HEK293 (cell line): Measurements from ENCODE around the gene RAP1A.

Experiments
- HOXD13 ChIP-seq: sonication (generic); formaldehyde crosslinking; IDR thresholded peaks from 2 replicates; pipeline ENCODE4 v1.8.0; 2022; ENCODE audit warnings: missing genetic modification reagents, borderline replicate concordance
- KLF7 ChIP-seq: fragments of 450-650 bp; formaldehyde crosslinking; IDR thresholded peaks from 2 replicates; pipeline ENCODE4 v1.5.1; 2016; ENCODE audit warnings: missing biosample characterization, missing genetic modification characterization, borderline replicate concordance
- ZNF274 ChIP-seq, 2 experiments: fragments of 200-500 bp in 1 of 2; fragments of 450-650 bp in 1 of 2; sonication (Bioruptor generic) in 1 of 2; formaldehyde crosslinking in 1 of 2; IDR thresholded peaks; 2 replicates each; pipeline versions ENCODE4 v1.5.1 to v1.6.1; 2014 to 2016; ENCODE audit warnings: borderline replicate concordance in 1 of 2, inconsistent platforms in 1 of 2, low read length in 1 of 2, missing biosample characterization in 1 of 2, missing genetic modification characterization in 1 of 2
- ZNF785 ChIP-seq: fragments of 450-650 bp; formaldehyde crosslinking; IDR thresholded peaks from 2 replicates; pipeline ENCODE4 v1.5.1; 2016; ENCODE audit warnings: missing biosample characterization, missing genetic modification characterization
- TF ChIP-seq, protein P1 (sequence below): fragments of 450-650 bp; formaldehyde crosslinking; IDR thresholded peaks from 2 replicates; pipeline ENCODE4 v1.5.1; 2016; ENCODE audit warnings: missing biosample characterization, missing genetic modification characterization
- TF ChIP-seq, protein P2 (sequence below): fragments of 450-650 bp; formaldehyde crosslinking; IDR thresholded peaks from 2 replicates; pipeline ENCODE4 v1.5.1; 2017; ENCODE audit warnings: missing biosample characterization, missing genetic modification characterization
- TF ChIP-seq, protein P3 (sequence below): fragments of 450-650 bp; formaldehyde crosslinking; IDR thresholded peaks from 2 replicates; pipeline ENCODE4 v1.5.1; 2016; ENCODE audit warnings: missing biosample characterization, missing genetic modification characterization
- TF ChIP-seq, protein P4 (sequence below): fragments of 450-650 bp; formaldehyde crosslinking; IDR thresholded peaks from 2 replicates; pipeline ENCODE4 v1.5.1; 2017; ENCODE audit warnings: missing biosample characterization, missing genetic modification characterization

DNA sequence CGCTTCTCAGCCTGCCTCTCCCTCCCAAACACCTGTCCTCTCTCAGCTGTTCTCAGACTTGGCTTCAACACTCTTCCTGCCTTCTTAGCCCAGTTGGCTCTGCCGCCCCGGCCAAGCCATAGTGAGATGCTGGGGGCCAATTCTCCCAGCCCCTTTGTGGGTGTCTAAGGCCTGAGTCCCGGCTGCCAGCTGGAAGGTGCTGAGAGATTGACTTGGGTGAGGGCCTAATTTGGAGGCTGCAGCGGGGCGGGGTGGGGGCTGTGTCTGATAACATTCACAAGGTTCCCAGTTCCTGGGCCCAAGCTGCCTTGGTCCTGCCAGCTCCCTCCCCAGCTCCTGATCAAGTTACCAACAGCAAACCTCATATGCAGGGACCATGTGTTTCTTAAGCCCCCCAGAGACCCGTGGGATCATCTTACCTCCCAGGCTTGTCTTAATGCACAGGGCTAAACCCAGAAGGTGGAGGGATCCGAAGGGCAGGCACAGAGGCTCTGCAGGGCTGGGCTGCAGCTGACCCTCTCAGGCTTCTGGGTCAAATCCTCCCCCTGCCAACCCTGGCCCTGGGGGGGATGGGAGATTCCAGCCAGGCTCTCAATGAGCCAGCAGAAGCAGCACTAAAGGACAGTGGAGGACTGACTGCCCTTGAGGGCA is 109.8 kb downstream of the RAP1A start:
- TF ChIP-seq, protein P1, sequence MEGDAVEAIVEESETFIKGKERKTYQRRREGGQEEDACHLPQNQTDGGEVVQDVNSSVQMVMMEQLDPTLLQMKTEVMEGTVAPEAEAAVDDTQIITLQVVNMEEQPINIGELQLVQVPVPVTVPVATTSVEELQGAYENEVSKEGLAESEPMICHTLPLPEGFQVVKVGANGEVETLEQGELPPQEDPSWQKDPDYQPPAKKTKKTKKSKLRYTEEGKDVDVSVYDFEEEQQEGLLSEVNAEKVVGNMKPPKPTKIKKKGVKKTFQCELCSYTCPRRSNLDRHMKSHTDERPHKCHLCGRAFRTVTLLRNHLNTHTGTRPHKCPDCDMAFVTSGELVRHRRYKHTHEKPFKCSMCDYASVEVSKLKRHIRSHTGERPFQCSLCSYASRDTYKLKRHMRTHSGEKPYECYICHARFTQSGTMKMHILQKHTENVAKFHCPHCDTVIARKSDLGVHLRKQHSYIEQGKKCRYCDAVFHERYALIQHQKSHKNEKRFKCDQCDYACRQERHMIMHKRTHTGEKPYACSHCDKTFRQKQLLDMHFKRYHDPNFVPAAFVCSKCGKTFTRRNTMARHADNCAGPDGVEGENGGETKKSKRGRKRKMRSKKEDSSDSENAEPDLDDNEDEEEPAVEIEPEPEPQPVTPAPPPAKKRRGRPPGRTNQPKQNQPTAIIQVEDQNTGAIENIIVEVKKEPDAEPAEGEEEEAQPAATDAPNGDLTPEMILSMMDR (tag by site-specific recombination), result no peak
- TF ChIP-seq, protein P2, sequence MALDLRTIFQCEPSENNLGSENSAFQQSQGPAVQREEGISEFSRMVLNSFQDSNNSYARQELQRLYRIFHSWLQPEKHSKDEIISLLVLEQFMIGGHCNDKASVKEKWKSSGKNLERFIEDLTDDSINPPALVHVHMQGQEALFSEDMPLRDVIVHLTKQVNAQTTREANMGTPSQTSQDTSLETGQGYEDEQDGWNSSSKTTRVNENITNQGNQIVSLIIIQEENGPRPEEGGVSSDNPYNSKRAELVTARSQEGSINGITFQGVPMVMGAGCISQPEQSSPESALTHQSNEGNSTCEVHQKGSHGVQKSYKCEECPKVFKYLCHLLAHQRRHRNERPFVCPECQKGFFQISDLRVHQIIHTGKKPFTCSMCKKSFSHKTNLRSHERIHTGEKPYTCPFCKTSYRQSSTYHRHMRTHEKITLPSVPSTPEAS, result no peak
- no peak for TF ChIP-seq KLF7 (tag by site-specific recombination)
- no peak for TF ChIP-seq ZNF785
- no peak for TF ChIP-seq ZNF274 (IDR thresholded peaks at IDR 0.05; ENCODE audit: low read length)
- TF ChIP-seq ZNF274 (tag by site-specific recombination; IDR thresholded peaks at IDR 0.05; ENCODE audit: borderline replicate concordance), result no peak
- TF ChIP-seq, protein P3, sequence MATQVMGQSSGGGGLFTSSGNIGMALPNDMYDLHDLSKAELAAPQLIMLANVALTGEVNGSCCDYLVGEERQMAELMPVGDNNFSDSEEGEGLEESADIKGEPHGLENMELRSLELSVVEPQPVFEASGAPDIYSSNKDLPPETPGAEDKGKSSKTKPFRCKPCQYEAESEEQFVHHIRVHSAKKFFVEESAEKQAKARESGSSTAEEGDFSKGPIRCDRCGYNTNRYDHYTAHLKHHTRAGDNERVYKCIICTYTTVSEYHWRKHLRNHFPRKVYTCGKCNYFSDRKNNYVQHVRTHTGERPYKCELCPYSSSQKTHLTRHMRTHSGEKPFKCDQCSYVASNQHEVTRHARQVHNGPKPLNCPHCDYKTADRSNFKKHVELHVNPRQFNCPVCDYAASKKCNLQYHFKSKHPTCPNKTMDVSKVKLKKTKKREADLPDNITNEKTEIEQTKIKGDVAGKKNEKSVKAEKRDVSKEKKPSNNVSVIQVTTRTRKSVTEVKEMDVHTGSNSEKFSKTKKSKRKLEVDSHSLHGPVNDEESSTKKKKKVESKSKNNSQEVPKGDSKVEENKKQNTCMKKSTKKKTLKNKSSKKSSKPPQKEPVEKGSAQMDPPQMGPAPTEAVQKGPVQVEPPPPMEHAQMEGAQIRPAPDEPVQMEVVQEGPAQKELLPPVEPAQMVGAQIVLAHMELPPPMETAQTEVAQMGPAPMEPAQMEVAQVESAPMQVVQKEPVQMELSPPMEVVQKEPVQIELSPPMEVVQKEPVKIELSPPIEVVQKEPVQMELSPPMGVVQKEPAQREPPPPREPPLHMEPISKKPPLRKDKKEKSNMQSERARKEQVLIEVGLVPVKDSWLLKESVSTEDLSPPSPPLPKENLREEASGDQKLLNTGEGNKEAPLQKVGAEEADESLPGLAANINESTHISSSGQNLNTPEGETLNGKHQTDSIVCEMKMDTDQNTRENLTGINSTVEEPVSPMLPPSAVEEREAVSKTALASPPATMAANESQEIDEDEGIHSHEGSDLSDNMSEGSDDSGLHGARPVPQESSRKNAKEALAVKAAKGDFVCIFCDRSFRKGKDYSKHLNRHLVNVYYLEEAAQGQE (tag by site-specific recombination), result no peak
- TF ChIP-seq, protein P4, sequence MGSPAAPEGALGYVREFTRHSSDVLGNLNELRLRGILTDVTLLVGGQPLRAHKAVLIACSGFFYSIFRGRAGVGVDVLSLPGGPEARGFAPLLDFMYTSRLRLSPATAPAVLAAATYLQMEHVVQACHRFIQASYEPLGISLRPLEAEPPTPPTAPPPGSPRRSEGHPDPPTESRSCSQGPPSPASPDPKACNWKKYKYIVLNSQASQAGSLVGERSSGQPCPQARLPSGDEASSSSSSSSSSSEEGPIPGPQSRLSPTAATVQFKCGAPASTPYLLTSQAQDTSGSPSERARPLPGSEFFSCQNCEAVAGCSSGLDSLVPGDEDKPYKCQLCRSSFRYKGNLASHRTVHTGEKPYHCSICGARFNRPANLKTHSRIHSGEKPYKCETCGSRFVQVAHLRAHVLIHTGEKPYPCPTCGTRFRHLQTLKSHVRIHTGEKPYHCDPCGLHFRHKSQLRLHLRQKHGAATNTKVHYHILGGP (tag by site-specific recombination), result no peak
- no peak for TF ChIP-seq HOXD13
